Astrocyte (in vitro differentiated cells and primary cell): Measurements from ENCODE around the gene ABCA1. TPM values are rescaled to one million over a fixed set of nuclear protein-coding genes. Genes with fewer than 3 reads are reported as not detected.
"Not testable (repeated sequence)": the region's sequence is repeated elsewhere in the genome, so short reads cannot be mapped to it uniquely, and the experiment has no call there.

Source experiments
- DNase-seq: peaks from one replicate; pipeline ENCODE4 v3.0.0-alpha.2; 2010; ENCODE audit warnings: low read depth
- FAIRE-seq: peaks from 2 replicates; lab custom pipeline; 2011; peaks lifted over from hg19 to GRCh38; lab: Jason Lieb, UNC
- H2AFZ ChIP-seq: 2 replicates; pipeline ENCODE4 v1.6.0; 2012; ENCODE audit warnings: low read depth, low read length, inconsistent platforms
- H3K27ac ChIP-seq: 2 replicates; pipeline ENCODE4 v1.5.1; 2011; ENCODE audit warnings: low read depth, low read length, inconsistent platforms
- H3K27me3 ChIP-seq: 2 replicates; pipeline ENCODE4 v1.6.0; 2011; ENCODE audit warnings: low read length, inconsistent platforms; ENCODE audit not compliant: insufficient read depth
- H3K36me3 ChIP-seq: 2 replicates; pipeline ENCODE4 v1.5.1; 2011; ENCODE audit warnings: low read length, inconsistent platforms; ENCODE audit not compliant: insufficient read depth
- H3K4me1 ChIP-seq: 2 replicates; pipeline ENCODE4 v1.5.1; 2011; ENCODE audit warnings: low read length, inconsistent platforms; ENCODE audit not compliant: insufficient read depth
- H3K4me2 ChIP-seq: 2 replicates; pipeline ENCODE4 v1.6.0; 2012; ENCODE audit warnings: low read length, inconsistent platforms
- H3K4me3 ChIP-seq: 2 replicates; pipeline ENCODE4 v1.5.1; 2011; ENCODE audit warnings: low read depth, mild to moderate bottlenecking, low read length, inconsistent platforms; ENCODE audit not compliant: insufficient read depth
- H3K79me2 ChIP-seq: 2 replicates; pipeline ENCODE4 v1.6.0; 2012; ENCODE audit warnings: mild to moderate bottlenecking, low read length, inconsistent platforms; ENCODE audit not compliant: insufficient read depth
- H3K9ac ChIP-seq: 2 replicates; pipeline ENCODE4 v1.6.0; 2012; ENCODE audit warnings: mild to moderate bottlenecking, low read length, inconsistent platforms
- H3K9me3 ChIP-seq: 2 replicates; pipeline ENCODE4 v1.5.1; 2012; ENCODE audit warnings: low read depth, mild to moderate bottlenecking, low read length, inconsistent platforms; ENCODE audit not compliant: insufficient read depth
- H4K20me1 ChIP-seq: 2 replicates; pipeline ENCODE4 v1.6.0; 2012; ENCODE audit warnings: low read length, inconsistent platforms; ENCODE audit not compliant: insufficient read depth
- H3K27ac Mint-ChIP-seq: one replicate; pipeline ENCODE4 v1.8.0; 2021; ENCODE audit warnings: mild to moderate bottlenecking, mixed read lengths; ENCODE audit not compliant: unreplicated experiment
- H3K27me3 Mint-ChIP-seq: one replicate; pipeline ENCODE4 v1.8.0; 2021; ENCODE audit warnings: low read depth, mixed read lengths; ENCODE audit not compliant: unreplicated experiment
- H3K36me3 Mint-ChIP-seq: one replicate; pipeline ENCODE4 v1.8.0; 2021; ENCODE audit warnings: low read depth, mixed read lengths; ENCODE audit not compliant: unreplicated experiment
- H3K4me1 Mint-ChIP-seq: one replicate; pipeline ENCODE4 v1.8.0; 2021; ENCODE audit warnings: low read depth, mixed read lengths; ENCODE audit not compliant: unreplicated experiment
- H3K4me3 Mint-ChIP-seq: one replicate; pipeline ENCODE4 v1.8.0; 2021; ENCODE audit warnings: mild to moderate bottlenecking, moderate library complexity, mixed read lengths; ENCODE audit not compliant: unreplicated experiment
- H3K9me3 Mint-ChIP-seq: one replicate; pipeline ENCODE4 v1.8.0; 2021; ENCODE audit warnings: mild to moderate bottlenecking, mixed read lengths; ENCODE audit not compliant: unreplicated experiment
- CTCF ChIP-seq: IDR thresholded peaks from 2 replicates; pipeline ENCODE4 v1.5.1; 2011; ENCODE audit warnings: low read depth, mild to moderate bottlenecking, inconsistent platforms, low read length, moderate library complexity; ENCODE audit not compliant: insufficient read depth
- EZH2 ChIP-seq: IDR thresholded peaks from 2 replicates; pipeline ENCODE4 v1.6.1; 2012; ENCODE audit warnings: mild to moderate bottlenecking, low read length, inconsistent platforms; ENCODE audit not compliant: insufficient read depth
- total RNA-seq: library from RNA; stranded (reverse); gene quantifications from 2 replicates; pipeline ENCODE4 v1.2.1, GENCODE V29; 2021

Gene ABCA1
- total RNA-seq, 1 donor from 2014 or later: 109 TPM

GRCh38 chr9:104772714-104773510 lies 155.0 kb downstream of the ABCA1 start:
- TF ChIP-seq EZH2 (no peak), CTCF (no peak)
- Mint-ChIP-seq H3K36me3 (no peaks in the 10 kb centered on the region), H3K27me3 (no peaks in the 10 kb centered on the region), H3K27ac (no peak overlapping the region), H3K4me1 (peaks cover 14% of the 10 kb centered on the region), H3K9me3 (no peaks in the 10 kb centered on the region), H3K4me3 (no peak overlapping the region)
- Histone ChIP-seq H3K79me2 (no peaks in the 10 kb centered on the region), H3K27me3 (no peaks in the 10 kb centered on the region), H3K9me3 (no peaks in the 10 kb centered on the region), H3K4me3 (no peak overlapping the region), H3K27ac (no peak overlapping the region), H4K20me1 (no peaks in the 10 kb centered on the region), H2AFZ (no peak overlapping the region), H3K4me1 (no peaks in the 10 kb centered on the region), H3K36me3 (no peaks in the 10 kb centered on the region), H3K9ac (no peak overlapping the region), H3K4me2 (no peak overlapping the region)
- DNase-seq: no peak
- peak; percentile 87 for FAIRE-seq

GRCh38 chr9:104769655-104770054 lies 158.3 kb downstream of the ABCA1 start:
- Mint-ChIP-seq H3K4me1 (peaks cover 7% of the 10 kb centered on the region), H3K27ac (no peak overlapping the region), H3K9me3 (no peaks in the 10 kb centered on the region), H3K4me3 (no peak overlapping the region), H3K36me3 (no peaks in the 10 kb centered on the region), H3K27me3 (no peaks in the 10 kb centered on the region)
- no peak overlapping the region for H3K4me3 ChIP-seq
- no peaks in the 10 kb centered on the region for H3K4me1 ChIP-seq
- H3K79me2 ChIP-seq: no peaks in the 10 kb centered on the region
- no peak overlapping the region for H3K27ac ChIP-seq
- no peak for FAIRE-seq
- no peak for TF ChIP-seq EZH2
- TF ChIP-seq CTCF: no peak
- H2AFZ ChIP-seq: no peak overlapping the region
- no peak for DNase-seq
- H3K36me3 ChIP-seq: no peaks in the 10 kb centered on the region
- H3K9me3 ChIP-seq: no peaks in the 10 kb centered on the region
- no peaks in the 10 kb centered on the region for H3K27me3 ChIP-seq
- H3K4me2 ChIP-seq: no peak overlapping the region
- no peaks in the 10 kb centered on the region for H4K20me1 ChIP-seq
- no peak overlapping the region for H3K9ac ChIP-seq

DNA sequence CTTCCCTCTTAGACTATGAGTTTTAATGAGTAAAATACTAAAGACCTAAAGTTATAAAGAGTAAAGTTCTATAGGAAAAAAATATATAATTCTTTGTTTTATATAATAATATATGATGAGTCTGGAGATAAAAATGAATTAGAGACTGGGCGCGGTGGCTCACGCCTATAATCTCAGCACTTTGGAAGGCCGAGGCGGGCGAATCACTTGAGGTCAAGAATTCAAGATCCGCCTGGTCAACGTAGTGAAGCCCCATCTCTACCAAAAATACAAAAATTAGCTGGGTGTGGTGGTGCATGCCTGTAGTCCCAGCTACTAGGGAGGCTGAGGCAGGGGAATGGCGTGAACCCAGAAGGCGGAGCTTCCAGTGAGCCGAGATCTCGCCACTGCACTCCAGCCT lies 158.9 kb downstream of the ABCA1 start:
- H3K27me3 ChIP-seq, H3K9ac ChIP-seq, H3K27me3 Mint-ChIP-seq, H4K20me1 ChIP-seq, DNase-seq, H3K4me1 ChIP-seq, FAIRE-seq, H3K4me1 Mint-ChIP-seq, H3K36me3 ChIP-seq, H3K4me3 ChIP-seq, H2AFZ ChIP-seq, H3K27ac ChIP-seq, H3K36me3 Mint-ChIP-seq, H3K4me3 Mint-ChIP-seq, H3K4me2 ChIP-seq, H3K27ac Mint-ChIP-seq, H3K79me2 ChIP-seq, H3K9me3 ChIP-seq, H3K9me3 Mint-ChIP-seq: not testable (repeated sequence)
